GM18505 (cell line): ENCODE data around the gene MED19.
"Not testable (repeated sequence)": the region's sequence is repeated elsewhere in the genome, so short reads cannot be mapped to it uniquely, and the experiment has no call there.

Experiments used
- ATAC-seq: cut with Tn5 transposase; IDR thresholded peaks from one replicate; pipeline ENCODE4 v1.9.1; 2021; ENCODE audit not compliant: unreplicated experiment
- POLR2A ChIP-seq: IDR thresholded peaks from 4 replicates; pipeline ENCODE4 v1.6.1; 2011; ENCODE audit warnings: borderline replicate concordance; ENCODE audit not compliant: insufficient read depth, insufficient read length; ENCODE audit errors: extremely low read depth

The MED19 gene

GRCh38 chr11:57727185-57727584, 15.2 kb upstream of the MED19 start:
- no peak for TF ChIP-seq POLR2A
- ATAC-seq = no peak

GRCh38 chr11:57716726-57717125, 4.7 kb upstream of the MED19 start:
- not testable (repeated sequence) for ATAC-seq

- ATAC-seq = no peak
- no peak for TF ChIP-seq POLR2A
Observed at GRCh38 chr11:57713835-57714234, 1.8 kb upstream of the MED19 start.

DNA sequence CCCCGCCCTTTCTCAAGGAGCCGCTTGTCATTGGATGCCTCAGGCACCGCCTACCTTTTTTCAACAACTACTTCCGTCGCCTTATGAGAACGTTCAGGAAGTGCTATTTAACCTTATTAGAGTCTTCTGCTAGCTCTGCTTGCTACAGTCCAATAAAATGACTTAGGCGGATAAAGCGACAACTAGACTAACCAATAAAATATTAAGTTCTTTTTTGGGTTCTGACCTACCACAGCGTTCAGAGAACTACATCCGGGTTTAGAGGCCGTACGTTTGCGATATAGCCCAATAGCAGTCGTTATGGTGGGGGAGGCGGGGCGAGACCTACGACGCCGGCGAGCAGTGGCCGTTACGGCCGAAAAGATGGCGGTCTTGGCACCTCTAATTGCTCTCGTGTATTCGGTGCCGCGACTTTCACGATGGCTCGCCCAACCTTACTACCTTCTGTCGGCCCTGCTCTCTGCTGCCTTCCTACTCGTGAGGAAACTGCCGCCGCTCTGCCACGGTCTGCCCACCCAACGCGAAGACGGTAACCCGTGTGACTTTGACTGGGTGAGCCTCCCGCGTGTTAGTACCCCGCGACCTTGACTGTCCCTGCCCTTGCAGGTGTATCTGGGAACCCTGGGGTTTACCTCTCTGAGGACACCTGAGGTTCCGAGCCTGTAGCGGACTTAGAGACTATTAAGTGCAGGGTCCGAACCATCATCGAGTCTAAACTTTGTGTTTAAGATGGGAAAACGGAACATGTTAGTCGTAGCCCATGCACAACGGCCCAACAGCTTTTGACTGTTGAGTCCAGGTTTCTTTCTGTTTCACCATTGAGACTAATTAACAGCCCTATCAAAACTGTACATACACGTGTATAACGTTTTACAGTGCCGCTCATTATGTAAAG, 488 bp upstream of the MED19 start, which contains the start of gene TMX2:
TMX2 (plus strand) TSS at position 338 of the 895 bp plus-strand sequence; CDS start at position 364, 26 bp downstream.
- ATAC-seq = peak; percentile 95
- peak; percentile 81 for TF ChIP-seq POLR2A

- no peak for ATAC-seq
Observed at GRCh38 chr11:57709802-57710367, 2.1 kb downstream of the MED19 start.

DNA sequence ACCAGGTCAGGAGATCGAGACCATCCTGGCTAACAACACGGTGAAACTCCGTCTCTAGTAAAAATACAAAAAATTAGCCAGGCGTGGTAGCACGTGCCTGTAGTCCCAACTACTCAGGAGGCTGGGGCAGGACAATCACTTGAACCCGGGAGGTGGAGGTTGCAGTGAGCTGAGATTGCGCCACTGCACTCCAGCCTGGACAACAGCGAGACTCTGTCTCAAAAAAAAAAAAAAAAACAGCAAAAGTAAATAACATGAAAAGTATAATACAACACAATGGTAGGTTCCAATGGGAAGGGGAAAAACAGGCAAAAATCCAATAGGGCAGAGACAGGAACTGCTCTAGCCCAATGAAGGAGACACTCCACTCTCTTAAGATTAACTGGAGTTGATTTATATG, 6.6 kb downstream of the MED19 start:
- ATAC-seq = not testable (repeated sequence)

More at GRCh38 chr11:57709802-57710367, 2.1 kb downstream of the MED19 start:
- no peak for TF ChIP-seq POLR2A

GRCh38 chr11:57704932-57705331, 7.1 kb downstream of the MED19 start:
- no peak for TF ChIP-seq POLR2A
- no peak for ATAC-seq

DNA sequence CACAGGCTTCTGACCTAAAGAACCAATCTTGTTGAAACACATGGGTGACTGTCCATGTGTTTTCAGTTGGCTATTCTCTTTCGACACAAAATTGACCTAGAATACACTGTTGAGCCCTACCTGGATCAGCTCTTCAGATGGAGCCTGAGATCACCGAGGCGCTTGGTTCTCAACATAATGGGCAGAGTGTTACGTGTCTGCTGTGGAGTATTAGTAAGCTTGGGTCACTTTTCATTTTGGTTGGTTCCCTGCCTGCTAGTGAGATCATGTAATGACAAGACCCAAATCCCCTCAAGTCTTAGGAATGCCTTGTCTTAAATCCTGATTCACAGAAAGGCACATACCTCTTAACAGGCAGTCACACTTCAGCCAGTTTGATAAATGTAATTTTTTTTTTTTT, 8.7 kb downstream of the MED19 start:
- no peak for TF ChIP-seq POLR2A
- ATAC-seq = no peak

DNA sequence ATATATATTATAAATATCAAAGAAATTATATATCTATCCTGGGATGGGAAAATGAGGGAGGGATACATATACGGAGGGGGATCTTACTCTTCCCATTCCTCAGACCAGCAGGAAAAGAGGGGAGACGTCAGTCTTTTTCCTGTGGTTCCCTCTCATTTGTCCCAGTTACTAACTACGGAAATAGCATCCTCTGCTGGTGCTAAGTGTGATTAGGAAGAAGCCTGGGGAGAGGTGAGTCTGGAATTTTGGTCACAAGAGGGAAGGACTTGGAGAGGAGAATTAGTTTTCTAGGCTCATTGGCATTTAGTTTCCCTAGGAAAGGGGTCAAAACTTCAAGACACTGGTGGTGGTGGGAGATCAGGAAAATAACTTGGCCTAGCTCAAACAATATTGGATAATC, 11.6 kb downstream of the MED19 start:
- TF ChIP-seq POLR2A = no peak

GRCh38 chr11:57699813-57700212, 12.2 kb downstream of the MED19 start:
- no peak for ATAC-seq
- no peak for TF ChIP-seq POLR2A

More for the DNA sequence above, 11.6 kb downstream of the MED19 start:
- ATAC-seq = no peak

DNA sequence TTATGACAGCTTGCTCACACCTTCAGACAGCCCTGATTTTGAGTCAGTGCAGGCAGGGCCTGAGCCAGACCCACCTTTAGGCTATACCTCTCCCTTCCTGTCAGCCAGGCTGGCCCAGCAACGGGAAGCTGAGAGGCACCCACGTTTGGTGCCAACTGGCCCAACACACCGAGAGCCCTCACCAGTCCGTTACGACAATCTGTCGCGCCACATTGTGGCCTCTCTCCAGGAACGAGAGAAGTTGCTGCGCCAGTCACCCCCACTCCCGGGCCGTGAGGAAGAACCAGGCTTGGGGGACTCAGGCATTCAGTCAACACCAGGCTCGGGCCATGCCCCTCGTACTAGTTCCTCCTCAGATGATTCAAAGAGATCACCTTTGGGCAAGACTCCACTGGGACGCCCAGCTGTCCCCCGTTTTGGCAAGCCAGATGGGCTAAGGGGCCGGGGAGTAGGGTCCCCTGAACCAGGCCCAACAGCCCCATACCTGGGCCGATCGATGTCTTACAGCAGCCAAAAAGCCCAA, 13.1 kb downstream of the MED19 start:
- ATAC-seq = no peak
- no peak for TF ChIP-seq POLR2A

DNA sequence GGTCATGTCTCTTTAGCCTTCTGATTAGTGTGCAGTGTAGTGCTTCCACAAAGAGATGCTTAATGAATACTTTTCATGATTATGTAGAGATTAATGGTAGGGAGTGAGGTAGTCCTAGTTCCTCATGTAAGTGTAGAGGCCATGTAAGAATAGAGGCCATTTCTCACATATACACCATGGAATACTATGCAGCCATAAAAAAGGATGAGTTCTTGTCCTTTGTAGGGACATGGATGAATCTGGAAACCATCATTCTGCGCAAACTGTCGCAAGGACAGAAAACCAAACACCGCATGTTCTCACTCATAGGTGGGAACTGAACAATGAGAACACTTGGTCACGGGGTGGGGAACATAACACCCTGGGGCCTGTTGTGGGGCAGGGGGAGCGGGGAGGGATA, 21.5 kb downstream of the MED19 start:
- ATAC-seq = not testable (repeated sequence)

GRCh38 chr11:57681168-57681567, 30.8 kb downstream of the MED19 start:
- no peak for TF ChIP-seq POLR2A

DNA sequence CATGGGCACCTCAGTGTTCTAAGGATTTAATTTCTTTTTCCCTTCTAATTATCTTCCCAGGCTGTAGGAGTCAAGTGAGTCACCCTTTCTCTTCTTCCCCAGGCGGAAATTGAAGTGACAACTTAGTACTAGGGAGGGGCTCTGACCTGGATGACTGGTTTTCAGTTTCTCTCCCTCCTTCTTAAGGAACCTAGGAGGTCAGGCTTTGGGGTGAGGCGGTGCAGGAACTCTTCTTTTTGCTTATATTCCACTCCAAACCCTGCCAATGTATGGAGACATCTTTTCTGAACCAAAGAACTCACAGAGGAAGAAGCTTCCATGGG, 31.5 kb downstream of the MED19 start:
- ATAC-seq = no peak
- no peak for TF ChIP-seq POLR2A

More at GRCh38 chr11:57681168-57681567, 30.8 kb downstream of the MED19 start:
- no peak for ATAC-seq
